Adrenal gland (tissue), 12 donors: ENCODE measurements around the gene TMEM88. TPM values are rescaled to one million over a fixed set of nuclear protein-coding genes. Genes with fewer than 3 reads are reported as not detected.
"Not testable (repeated sequence)": the region's sequence is repeated elsewhere in the genome, so short reads cannot be mapped to it uniquely, and the experiment has no call there.

ENCODE experiments used
- DNase-seq, 7 donors: peaks; one replicate each; pipeline ENCODE4 v3.0.0-alpha.2; 2019 to 2020
- H3K27ac ChIP-seq, 5 donors: fragments of 200-600 bp; sonication (generic) in 4 of 5; 1 replicate in 3 of 5; 2 replicates in 2 of 5; pipeline versions ENCODE4 v1.5.1 to v1.8.0; 2016 to 2020; ENCODE audit warnings: mild to moderate bottlenecking in 1 of 5
- H3K27me3 ChIP-seq: fragments of 200-600 bp; 2 replicates; pipeline ENCODE4 v1.8.0; 2021
- H3K36me3 ChIP-seq, 2 donors: fragments of 200-600 bp; replicated peaks in 1 of 2; 1 replicate in 1 of 2; 2 replicates in 1 of 2; pipeline versions ENCODE4 v1.5.1 to v1.8.0; 2018 to 2022
- H3K4me1 ChIP-seq, 2 donors: fragments of 200-600 bp; replicated peaks in 1 of 2; 1 replicate in 1 of 2; 2 replicates in 1 of 2; pipeline versions ENCODE4 v1.5.1 to v1.8.0; 2018 to 2021
- H3K4me3 ChIP-seq, 4 donors: fragments of 200-600 bp; sonication (generic) in 3 of 4; one replicate each; pipeline ENCODE4 v1.5.1; 2016 to 2018
- H3K9me3 ChIP-seq, 3 donors: fragments of 200-600 bp; sonication (generic) in 1 of 3; replicated peaks in 1 of 3; 1 replicate in 2 of 3; 2 replicates in 1 of 3; pipeline versions ENCODE4 v1.5.1 to v1.8.0; 2016 to 2021
- POLR2A ChIP-seq, 2 donors: fragments of 450-650 bp; IDR thresholded peaks; one replicate each; pipeline ENCODE4 v1.6.1; 2017; ENCODE audit warnings: antibody characterized with exemption in 2 of 2, mild to moderate bottlenecking in 2 of 2, moderate library complexity in 1 of 2
- WGBS, 4 donors: extraction: QIAGEN DNeasy Blood & Tissue Kit in 2 of 4; methylation state at CpG; one replicate each; pipeline versions ENCODE4 v1.1.5 to v1.1.7; 2013 to 2017; 5-methylcytosine and 5-hydroxymethylcytosine counted together
- intact Hi-C, 2 donors: fragments of 100-400 bp; cut with DNase I; formaldehyde crosslinking; loops; one replicate each; pipeline versions ENCODE4 v1.14.1 to v1.15.0; 2022 to 2023
- polyA plus RNA-seq, 3 donors: library from polyadenylated mRNA; stranded (reverse); fragments of 200-250 nt in 2 of 3; fragments of 350-450 nt in 1 of 3; fragmentation: Illumina TruSeq in 1 of 3; extraction: RNeasy Lipid Tissue Mini Kit (QIAGEN cat#74804) in 1 of 3; gene quantifications; one replicate each; pipeline ENCODE4 v1.2.3, GENCODE V29; 2013 to 2014
- total RNA-seq, 9 donors: library from RNA; depleted of rRNA in 4 of 9; stranded (reverse); fragments of >200 nt in 4 of 9; fragments of 120-200 nt in 1 of 9; fragmentation: NEBNext Ultra II Directional in 1 of 9; extraction: Animal tissue kit (Norgen Biotek cat#: 25700) in 1 of 9; gene quantifications; one replicate each; pipeline versions ENCODE4 v1.1.0 to v1.2.4, GENCODE V29; 2013 to 2023
- TF ChIP-seq, protein P1 (sequence below), 6 experiments: fragments of 450-650 bp in 4 of 6; fragments of 200-600 bp in 2 of 6; sonication (generic) in 1 of 6; IDR thresholded peaks; 1 replicate in 5 of 6; 2 replicates in 1 of 6; pipeline versions ENCODE4 v1.5.1 to v1.8.0; 2016 to 2021; ENCODE audit warnings: antibody characterized with exemption in 6 of 6, mild to moderate bottlenecking in 2 of 6, moderate library complexity in 1 of 6
- donor health status: healthy with polysubstance abuse.
- donor health status: Bipolar disorder and iron deficiency.
- donor health status: DM: yes; HTN: yes; CAD: no.
- donor health status: DM: no; HTN: no; CAD: no.
- donor health status: DM: no; HTN: no; CAD: no.
- donor health status: DM: yes; HTN: yes; CAD: no.

Gene TMEM88
- total and polyA plus RNA-seq, 12 donors, result 7.9 to 107 (median 25.1) TPM

DNA sequence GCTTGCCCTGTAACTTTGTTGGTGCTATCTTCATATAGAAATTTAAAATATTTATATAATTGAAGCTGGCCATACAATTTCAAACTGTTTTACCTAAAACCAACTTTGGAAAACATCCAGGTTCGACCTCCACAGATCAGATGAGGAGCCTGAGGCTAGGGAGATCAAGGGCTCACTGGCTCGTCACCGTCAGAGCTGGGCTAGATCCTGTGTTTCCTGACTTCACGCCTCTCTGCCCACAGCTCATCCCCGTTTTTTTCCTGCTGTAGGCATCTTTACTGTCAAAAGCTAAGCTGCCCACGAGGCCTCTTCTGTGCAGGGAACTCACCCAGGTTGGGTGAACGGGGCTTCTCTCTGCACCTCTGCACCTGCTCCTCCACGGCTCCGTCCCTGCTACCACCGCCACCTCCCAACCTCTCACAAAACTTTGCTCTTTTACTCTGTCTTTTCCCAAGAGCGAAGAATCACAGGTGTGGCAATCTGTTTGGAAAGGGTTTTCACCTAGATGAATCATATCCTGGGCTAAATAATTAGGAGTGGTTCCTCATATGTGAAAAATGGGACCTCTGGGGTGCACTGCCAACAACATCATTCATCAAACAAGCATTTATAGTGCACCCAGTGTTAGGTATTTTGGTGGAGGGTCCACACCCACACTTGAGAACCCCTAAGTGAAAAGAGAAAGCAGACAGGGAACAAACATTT lies 45.6 kb upstream of the TMEM88 start:
- no peak for DNase-seq
- H3K4me1 ChIP-seq, result no peaks in the 10 kb centered on the region
- intact Hi-C loops, result no loop called here
- peaks cover 7% of the 10 kb centered on the region for H3K27me3 ChIP-seq
- 66 to 77% (median 74%) methylated on average over 11 of the region's 11 CpGs for WGBS, 4 donors
- no peak overlapping the region for H3K4me3 ChIP-seq
- H3K36me3 ChIP-seq, result no peaks in the 10 kb centered on the region
- no peak overlapping the region for H3K27ac ChIP-seq
- H3K9me3 ChIP-seq, result no peaks in the 10 kb centered on the region
- TF ChIP-seq, protein P1, sequence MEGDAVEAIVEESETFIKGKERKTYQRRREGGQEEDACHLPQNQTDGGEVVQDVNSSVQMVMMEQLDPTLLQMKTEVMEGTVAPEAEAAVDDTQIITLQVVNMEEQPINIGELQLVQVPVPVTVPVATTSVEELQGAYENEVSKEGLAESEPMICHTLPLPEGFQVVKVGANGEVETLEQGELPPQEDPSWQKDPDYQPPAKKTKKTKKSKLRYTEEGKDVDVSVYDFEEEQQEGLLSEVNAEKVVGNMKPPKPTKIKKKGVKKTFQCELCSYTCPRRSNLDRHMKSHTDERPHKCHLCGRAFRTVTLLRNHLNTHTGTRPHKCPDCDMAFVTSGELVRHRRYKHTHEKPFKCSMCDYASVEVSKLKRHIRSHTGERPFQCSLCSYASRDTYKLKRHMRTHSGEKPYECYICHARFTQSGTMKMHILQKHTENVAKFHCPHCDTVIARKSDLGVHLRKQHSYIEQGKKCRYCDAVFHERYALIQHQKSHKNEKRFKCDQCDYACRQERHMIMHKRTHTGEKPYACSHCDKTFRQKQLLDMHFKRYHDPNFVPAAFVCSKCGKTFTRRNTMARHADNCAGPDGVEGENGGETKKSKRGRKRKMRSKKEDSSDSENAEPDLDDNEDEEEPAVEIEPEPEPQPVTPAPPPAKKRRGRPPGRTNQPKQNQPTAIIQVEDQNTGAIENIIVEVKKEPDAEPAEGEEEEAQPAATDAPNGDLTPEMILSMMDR (IDR thresholded peaks at IDR 0.05), result no peak
- TF ChIP-seq POLR2A (IDR thresholded peaks at IDR 0.05), result no peak

DNA sequence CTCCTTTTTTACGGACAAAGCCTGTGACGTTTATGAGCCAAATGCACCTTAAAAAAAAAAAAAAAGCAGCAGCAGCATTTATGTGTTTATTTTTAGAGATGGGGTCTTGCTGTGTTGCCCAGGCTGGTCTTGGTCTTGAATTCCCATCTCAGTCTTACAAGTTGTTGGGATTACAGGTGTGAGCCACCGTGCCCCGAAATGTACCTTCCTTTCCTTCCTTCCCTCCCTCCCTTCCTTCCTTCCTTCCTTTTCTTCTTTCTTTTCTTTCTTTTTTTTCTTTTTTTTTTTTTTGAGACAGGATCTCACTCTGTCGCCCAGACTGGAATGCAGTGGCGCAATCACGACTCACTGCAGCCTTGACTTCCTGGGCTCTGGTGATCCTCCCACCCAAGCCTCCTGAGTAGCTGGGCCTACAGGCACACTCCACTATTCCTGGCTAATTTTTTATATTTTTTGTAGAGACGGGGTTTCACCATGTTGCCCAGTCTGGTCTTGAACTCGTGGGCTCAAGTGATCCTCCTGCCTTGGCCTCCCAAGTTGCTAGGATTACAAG lies 45.0 kb upstream of the TMEM88 start:
- intact Hi-C loops, result loop anchor here in 1 of 2 donors (10.0 kb wide), 1 partner anchor 185 kb away; no protein-coding TSS in a partner anchor
- H3K36me3 ChIP-seq, H3K27me3 ChIP-seq, H3K9me3 ChIP-seq, H3K27ac ChIP-seq, H3K4me1 ChIP-seq, H3K4me3 ChIP-seq: not testable (repeated sequence)
- DNase-seq, result peak in 1 of 7 donors; percentile 15
- WGBS, 4 donors, result 63 to 78% (median 69%) methylated on average over 9 of the region's 9 CpGs

DNA sequence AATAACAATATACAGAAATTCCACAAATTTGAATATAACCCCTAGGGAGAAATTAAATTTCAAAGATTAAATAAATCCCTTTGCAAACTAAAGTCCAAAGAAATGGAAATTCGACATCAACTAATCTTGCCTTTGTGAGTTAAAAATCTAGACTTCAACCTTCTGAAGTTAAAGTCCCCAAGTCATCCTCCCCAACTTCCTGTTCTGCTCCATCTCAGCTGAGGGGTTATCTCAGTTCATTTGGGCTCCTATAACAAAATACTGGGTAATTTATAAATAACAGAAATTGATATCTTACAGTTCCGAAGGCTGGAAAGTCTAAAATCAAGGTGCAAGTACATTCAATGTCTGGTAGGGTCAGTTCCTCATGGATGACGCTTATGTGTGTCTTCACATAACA lies 43.6 kb upstream of the TMEM88 start:
- 72 to 77% (median 77%) methylated on average over 3 of the region's 3 CpGs for WGBS, 4 donors
- no peak for DNase-seq
- no peaks in the 10 kb centered on the region for H3K36me3 ChIP-seq
- TF ChIP-seq, protein P1 (IDR thresholded peaks at IDR 0.05), result no peak
- no peak for TF ChIP-seq POLR2A (IDR thresholded peaks at IDR 0.05)
- H3K9me3 ChIP-seq, result no peaks in the 10 kb centered on the region
- no peak overlapping the region for H3K27ac ChIP-seq
- no peak overlapping the region for H3K4me3 ChIP-seq
- intact Hi-C loops, result loop anchor here in 1 of 2 donors (10.0 kb wide), 1 partner anchor 184 kb away; no protein-coding TSS in a partner anchor
- H3K27me3 ChIP-seq, result peaks cover 7% of the 10 kb centered on the region
- no peaks in the 10 kb centered on the region for H3K4me1 ChIP-seq

DNA sequence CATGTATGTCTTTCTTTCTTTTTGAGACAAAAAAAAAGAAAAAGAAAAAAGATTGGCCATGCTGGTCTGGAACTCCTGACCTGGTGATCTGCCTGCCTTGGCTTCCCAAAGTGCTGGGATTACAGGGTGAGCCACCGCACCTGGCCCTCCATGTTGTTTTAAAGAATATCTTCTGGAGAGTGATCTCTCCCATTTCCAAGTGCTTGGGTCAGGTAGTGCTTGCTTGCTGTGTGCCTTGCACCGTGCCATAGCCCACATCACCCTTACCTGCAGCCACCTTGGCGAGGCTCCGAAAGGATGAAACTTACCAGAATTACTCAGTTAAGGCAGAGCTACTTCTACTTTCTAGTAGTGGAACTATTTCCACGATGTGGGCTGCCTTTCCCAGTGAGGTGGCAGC lies 39.9 kb upstream of the TMEM88 start:
- no peak for DNase-seq
- Histone ChIP-seq H3K9me3 (no peaks in the 10 kb centered on the region), H3K27ac (no peak overlapping the region), H3K36me3 (no peaks in the 10 kb centered on the region), H3K4me1 (no peaks in the 10 kb centered on the region), H3K27me3 (no peaks in the 10 kb centered on the region), H3K4me3 (no peak overlapping the region)
- intact Hi-C loops, result loop anchor here in 1 of 2 donors (10.0 kb wide), 1 partner anchor 180 kb away; no protein-coding TSS in a partner anchor
- 80 to 91% (median 85%) methylated on average over 5 of the region's 5 CpGs for WGBS, 4 donors
- no peak for TF ChIP-seq POLR2A (IDR thresholded peaks at IDR 0.05)
- TF ChIP-seq, protein P1 (IDR thresholded peaks at IDR 0.05), result no peak
